CD8-positive, alpha-beta memory T cell (primary cell): Measurements from ENCODE around the gene DST. TPM values are rescaled to one million over a fixed set of nuclear protein-coding genes. Genes with fewer than 3 reads are reported as not detected.
"Not testable (repeated sequence)": the region's sequence is repeated elsewhere in the genome, so short reads cannot be mapped to it uniquely, and the experiment has no call there.

Source experiments
- CTCF ChIA-PET: fragments of 350-600 bp; sonication (Branson Sonifier 250); formaldehyde crosslinking; loops from one replicate; lab custom pipeline; 2021; ENCODE audit warnings: antibody characterized with exemption; lab: Charles Lee
- POLR2A ChIA-PET: fragments of 350-600 bp; sonication (Branson Sonifier 250); formaldehyde crosslinking; loops from one replicate; lab custom pipeline; 2021; ENCODE audit warnings: antibody characterized with exemption; lab: Charles Lee
- DNase-seq, 5 donors: peaks; one replicate each; pipeline versions ENCODE4 v3.0.0 to v3.0.0-alpha.2; 2020 to 2022; ENCODE audit warnings: mixed read lengths in 1 of 5
- H3K27ac ChIP-seq: one replicate; pipeline ENCODE4 v1.7.0; 2013; ENCODE audit warnings: low read depth, mild to moderate bottlenecking, low read length, moderate library complexity
- H3K27me3 ChIP-seq: 2 replicates; pipeline ENCODE4 v1.7.0; 2013; ENCODE audit warnings: low read length, mild to moderate bottlenecking; ENCODE audit not compliant: insufficient read depth, poor library complexity, severe bottlenecking
- H3K36me3 ChIP-seq: 2 replicates; pipeline ENCODE4 v1.7.0; 2013; ENCODE audit warnings: mild to moderate bottlenecking, low read length, moderate library complexity; ENCODE audit not compliant: insufficient read depth
- H3K4me1 ChIP-seq: 2 replicates; pipeline ENCODE4 v1.7.0; 2013; ENCODE audit warnings: mild to moderate bottlenecking, low read length, moderate library complexity; ENCODE audit not compliant: insufficient read depth
- H3K4me3 ChIP-seq: 2 replicates; pipeline ENCODE4 v1.7.0; 2013; ENCODE audit warnings: mild to moderate bottlenecking, low read length
- H3K9me3 ChIP-seq: 2 replicates; pipeline ENCODE4 v1.7.0; 2013; ENCODE audit warnings: mild to moderate bottlenecking, low read length
- H3K27ac Mint-ChIP-seq, 8 donors: one replicate each; pipeline ENCODE4 v1.8.0; 2020 to 2021; ENCODE audit warnings: mixed read lengths in 8 of 8, mild to moderate bottlenecking in 6 of 8, inconsistent platforms in 3 of 8, moderate library complexity in 3 of 8
- H3K27me3 Mint-ChIP-seq, 2 donors: one replicate each; pipeline ENCODE4 v1.8.0; 2020 to 2021; ENCODE audit warnings: mixed read lengths in 2 of 2, mild to moderate bottlenecking in 1 of 2, moderate library complexity in 1 of 2
- H3K36me3 Mint-ChIP-seq, 3 donors: one replicate each; pipeline ENCODE4 v1.8.0; 2020 to 2021; ENCODE audit warnings: mixed read lengths in 3 of 3, inconsistent platforms in 1 of 3, mild to moderate bottlenecking in 1 of 3
- H3K4me1 Mint-ChIP-seq, 3 donors: one replicate each; pipeline ENCODE4 v1.8.0; 2020 to 2021; ENCODE audit warnings: mixed read lengths in 3 of 3, inconsistent platforms in 1 of 3, mild to moderate bottlenecking in 1 of 3
- H3K4me3 Mint-ChIP-seq, 7 donors: one replicate each; pipeline ENCODE4 v1.8.0; 2020 to 2021; ENCODE audit warnings: mixed read lengths in 7 of 7, mild to moderate bottlenecking in 6 of 7, moderate library complexity in 4 of 7, inconsistent platforms in 2 of 7
- H3K9me3 Mint-ChIP-seq, 5 donors: one replicate each; pipeline ENCODE4 v1.8.0; 2020 to 2022; ENCODE audit warnings: mixed read lengths in 5 of 5, mild to moderate bottlenecking in 3 of 5, moderate library complexity in 2 of 5, inconsistent platforms in 1 of 5
- polyA plus RNA-seq: library from polyadenylated mRNA; unstranded; fragments of 300-500 nt; fragmentation: Illumina TruSeq; gene quantifications from one replicate; pipeline ENCODE4 v1.2.3, GENCODE V29; 2021
- total RNA-seq, 2 experiments: library from RNA; stranded (reverse); gene quantifications; one replicate each; pipeline ENCODE4 v1.2.3, GENCODE V29; 2021

DST gene
- total and polyA plus RNA-seq, 3 experiments from 2014 or later: 0.95 to 1.9 (median 1.7) TPM

DNA sequence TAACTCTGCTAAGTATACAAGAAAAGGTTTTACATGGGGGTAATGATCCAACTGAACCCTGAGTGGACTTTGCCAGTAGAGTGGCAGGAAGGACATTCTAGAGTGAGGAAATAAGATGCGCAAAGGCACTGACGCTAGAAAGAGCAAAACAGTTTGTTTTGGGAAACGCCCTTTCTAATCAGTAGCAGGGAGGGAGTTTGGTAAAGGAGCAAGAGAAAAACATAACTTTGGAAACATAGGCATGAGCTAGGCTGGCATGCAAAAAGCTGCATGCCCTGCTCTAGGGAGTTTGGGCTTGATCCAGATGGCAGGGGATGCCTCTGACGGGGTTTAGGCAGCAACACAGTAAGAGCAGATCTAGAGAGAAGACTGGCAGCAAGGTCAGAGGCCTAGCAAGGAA lies 135.2 kb downstream of the DST start:
- ChIA-PET POLR2A (no interaction called here), CTCF (no interaction called here)

DNA sequence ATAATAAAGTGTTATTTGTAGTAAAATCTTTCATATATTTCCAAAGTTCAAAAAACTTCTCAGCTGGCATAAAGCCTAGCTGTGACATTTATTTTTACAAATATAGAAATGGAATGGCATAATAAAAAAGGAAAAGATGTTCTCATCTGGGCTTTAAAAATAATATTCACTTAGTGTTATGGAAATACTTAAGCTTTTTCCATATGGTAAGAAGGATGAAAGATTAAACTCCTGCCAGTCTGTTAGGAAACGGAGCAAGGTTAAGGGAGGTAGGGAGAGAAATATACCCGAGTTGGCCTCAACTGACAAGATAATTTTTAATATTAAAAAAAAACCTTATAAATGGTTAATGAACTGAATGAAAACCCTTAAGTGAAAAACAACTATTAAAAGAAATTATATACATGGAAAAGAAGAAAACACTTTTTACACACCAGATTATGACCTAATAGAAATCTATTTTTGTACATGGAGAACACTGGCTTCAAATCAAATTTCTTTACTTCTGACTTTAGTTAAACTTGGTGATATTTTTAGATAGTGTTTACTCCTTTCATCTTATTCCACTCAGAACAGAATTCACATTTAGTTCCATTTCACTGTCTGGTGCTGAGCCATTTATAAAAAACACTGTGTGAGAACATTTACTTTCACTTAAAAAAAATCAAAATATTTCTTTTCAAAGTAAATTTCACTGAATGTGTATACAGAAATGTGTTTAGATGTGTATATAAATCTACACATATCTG lies 137.0 kb downstream of the DST start:
- Mint-ChIP-seq H3K4me3 (no peak overlapping the region), H3K27ac (no peak overlapping the region), H3K9me3 (peaks cover 0 to 1% (median 0%) of the 10 kb centered on the region in 5 donors), H3K4me1 (no peaks in the 10 kb centered on the region), H3K36me3 (no peaks in the 10 kb centered on the region), H3K27me3 (peaks cover 0 to 2% of the 10 kb centered on the region in 2 donors)
- Histone ChIP-seq H3K4me3 (no peak overlapping the region), H3K27ac (no peak overlapping the region), H3K36me3 (no peaks in the 10 kb centered on the region), H3K4me1 (no peaks in the 10 kb centered on the region), H3K27me3 (no peaks in the 10 kb centered on the region), H3K9me3 (no peaks in the 10 kb centered on the region)
- POLR2A ChIA-PET: no interaction called here
- CTCF ChIA-PET: no interaction called here
- DNase-seq: no peak

More for the DNA sequence above, 135.2 kb downstream of the DST start:
- Histone ChIP-seq H3K27me3 (no peaks in the 10 kb centered on the region), H3K27ac (no peak overlapping the region), H3K4me1 (no peaks in the 10 kb centered on the region), H3K9me3 (no peaks in the 10 kb centered on the region), H3K36me3 (no peaks in the 10 kb centered on the region), H3K4me3 (no peak overlapping the region)
- DNase-seq: no peak
- peaks cover 0 to 2% of the 10 kb centered on the region in 2 donors for H3K27me3 Mint-ChIP-seq
- peaks cover 0 to 1% (median 0%) of the 10 kb centered on the region in 5 donors for H3K9me3 Mint-ChIP-seq
- H3K36me3 Mint-ChIP-seq: no peaks in the 10 kb centered on the region
- no peaks in the 10 kb centered on the region for H3K4me1 Mint-ChIP-seq
- no peak overlapping the region for H3K4me3 Mint-ChIP-seq
- H3K27ac Mint-ChIP-seq: no peak overlapping the region

DNA sequence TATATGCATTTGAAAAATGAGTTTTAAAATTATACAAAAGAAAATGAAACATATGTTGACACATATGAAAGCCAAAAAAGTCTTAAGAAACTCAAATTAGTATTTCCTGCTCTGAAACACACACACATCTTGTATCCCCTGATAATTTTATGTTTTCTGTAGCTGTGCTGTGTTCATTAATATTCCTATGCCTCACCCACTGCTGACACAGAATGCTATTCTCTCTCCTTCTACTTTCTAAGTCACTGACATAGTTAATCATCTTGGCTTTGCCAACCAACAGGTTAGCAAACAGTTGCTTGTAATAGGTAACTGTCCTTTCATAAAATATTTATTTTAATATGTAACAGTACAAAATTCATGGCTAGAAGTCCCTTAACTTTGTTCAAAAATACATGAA lies 140.7 kb downstream of the DST start:
- H3K4me3 Mint-ChIP-seq: no peak overlapping the region
- DNase-seq: no peak
- H3K9me3 ChIP-seq: no peaks in the 10 kb centered on the region
- ChIA-PET POLR2A (no interaction called here), CTCF (no interaction called here)
- no peak overlapping the region for H3K4me3 ChIP-seq
- no peak overlapping the region for H3K27ac Mint-ChIP-seq
- H3K4me1 Mint-ChIP-seq: no peaks in the 10 kb centered on the region
- no peaks in the 10 kb centered on the region for H3K4me1 ChIP-seq
- H3K27ac ChIP-seq: no peak overlapping the region
- peaks cover 0 to 8% (median 2%) of the 10 kb centered on the region in 5 donors for H3K9me3 Mint-ChIP-seq
- peaks cover 0 to 2% of the 10 kb centered on the region in 2 donors for H3K27me3 Mint-ChIP-seq
- no peaks in the 10 kb centered on the region for H3K27me3 ChIP-seq
- no peaks in the 10 kb centered on the region for H3K36me3 ChIP-seq
- no peaks in the 10 kb centered on the region for H3K36me3 Mint-ChIP-seq

DNA sequence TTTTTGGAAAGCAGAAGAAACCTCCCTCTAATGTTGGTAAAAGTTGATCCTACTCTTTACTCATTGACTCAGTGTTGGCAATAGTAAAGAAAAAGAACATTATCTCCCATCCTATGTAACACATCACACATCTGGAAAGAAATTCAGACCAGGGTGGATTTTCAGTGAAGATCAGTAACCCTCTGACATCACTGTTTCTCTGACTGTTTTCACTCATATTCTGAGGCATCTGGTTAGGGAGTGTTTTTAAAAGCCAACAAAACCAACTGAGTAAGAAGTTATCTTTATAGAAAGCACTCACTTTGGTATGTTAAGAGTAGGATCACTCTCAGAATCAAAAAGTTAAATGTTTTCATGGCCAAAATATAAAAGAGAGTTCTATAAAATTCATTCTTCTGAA lies 143.6 kb downstream of the DST start:
- peaks cover 0 to 8% (median 2%) of the 10 kb centered on the region in 5 donors for H3K9me3 Mint-ChIP-seq
- no peaks in the 10 kb centered on the region for H3K9me3 ChIP-seq
- ChIA-PET POLR2A (no interaction called here), CTCF (no interaction called here)
- H3K27me3 ChIP-seq: no peaks in the 10 kb centered on the region
- no peaks in the 10 kb centered on the region for H3K4me1 ChIP-seq
- no peaks in the 10 kb centered on the region for H3K36me3 Mint-ChIP-seq
- H3K4me3 ChIP-seq: no peak overlapping the region
- no peaks in the 10 kb centered on the region for H3K36me3 ChIP-seq
- H3K27ac ChIP-seq: no peak overlapping the region
- no peak overlapping the region for H3K27ac Mint-ChIP-seq
- H3K4me1 Mint-ChIP-seq: no peaks in the 10 kb centered on the region
- H3K4me3 Mint-ChIP-seq: no peak overlapping the region
- DNase-seq: no peak
- peaks cover 0 to 2% of the 10 kb centered on the region in 2 donors for H3K27me3 Mint-ChIP-seq

DNA sequence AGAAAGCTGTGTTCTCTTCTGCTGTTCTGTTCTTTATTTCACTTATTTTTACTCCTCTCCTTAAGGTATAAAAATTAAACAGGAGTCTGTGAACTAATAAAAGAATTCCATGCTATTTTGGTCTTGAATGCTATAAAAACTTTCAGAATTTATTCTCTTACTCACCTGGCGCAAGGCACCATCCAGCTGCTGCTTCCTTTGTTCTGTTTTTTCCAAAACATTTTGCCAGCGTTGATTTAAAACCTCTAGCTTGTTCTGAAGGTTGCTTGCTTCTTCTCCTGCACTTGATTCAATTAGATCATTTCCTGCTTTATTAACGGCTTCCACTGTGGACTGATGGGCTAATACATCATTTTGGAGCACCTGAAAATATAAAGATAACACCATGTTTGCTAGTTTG lies 145.0 kb downstream of the DST start:
- Mint-ChIP-seq H3K4me1 (no peaks in the 10 kb centered on the region), H3K9me3 (peaks cover 0 to 8% (median 2%) of the 10 kb centered on the region in 5 donors), H3K36me3 (no peaks in the 10 kb centered on the region), H3K27me3 (no peaks in the 10 kb centered on the region), H3K27ac (no peak overlapping the region), H3K4me3 (no peak overlapping the region)
- CTCF ChIA-PET: no interaction called here
- no peak overlapping the region for H3K27ac ChIP-seq
- no peak overlapping the region for H3K4me3 ChIP-seq
- no peaks in the 10 kb centered on the region for H3K4me1 ChIP-seq
- POLR2A ChIA-PET: no interaction called here
- DNase-seq: no peak
- no peaks in the 10 kb centered on the region for H3K36me3 ChIP-seq
- no peaks in the 10 kb centered on the region for H3K9me3 ChIP-seq
- no peaks in the 10 kb centered on the region for H3K27me3 ChIP-seq

DNA sequence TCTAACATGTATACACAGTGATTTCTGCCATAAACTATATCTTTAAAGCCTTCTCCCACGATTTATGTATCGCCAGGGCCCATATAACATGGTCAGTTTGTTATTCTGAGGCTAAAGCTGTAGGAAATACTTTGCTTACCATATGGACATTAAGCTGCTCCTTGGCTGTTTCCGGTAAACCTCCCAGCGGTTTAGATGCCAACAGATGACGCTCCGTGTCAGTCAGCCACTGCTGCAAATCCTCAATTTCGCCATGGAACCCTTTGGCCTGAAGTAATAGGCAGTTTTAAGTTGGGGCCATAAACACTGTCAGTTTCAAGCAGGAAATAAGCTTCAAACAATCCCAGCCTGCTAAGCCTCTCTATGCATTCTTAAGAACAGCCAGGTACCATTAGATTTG lies 145.4 kb downstream of the DST start:
- H3K9me3 ChIP-seq: no peaks in the 10 kb centered on the region
- no peaks in the 10 kb centered on the region for H3K27me3 Mint-ChIP-seq
- H3K27ac ChIP-seq: no peak overlapping the region

DNA sequence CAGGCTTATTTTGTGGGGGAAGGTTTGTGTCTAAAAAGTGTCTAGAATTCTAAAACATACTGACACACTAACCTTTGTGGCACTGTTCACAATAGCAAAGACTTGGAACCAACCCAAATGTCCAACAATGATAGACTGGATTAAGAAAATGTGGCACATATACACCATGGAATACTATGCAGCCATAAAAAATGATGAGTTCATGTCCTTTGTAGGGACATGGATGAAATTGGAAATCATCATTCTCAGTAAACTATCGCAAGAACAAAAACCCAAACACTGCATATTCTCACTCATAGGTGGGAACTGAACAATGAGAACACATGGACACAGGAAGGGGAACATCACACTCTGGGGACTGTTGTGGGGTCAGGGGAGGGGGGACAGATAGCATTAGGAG lies 146.0 kb downstream of the DST start:
- H3K4me3 ChIP-seq, H3K27ac Mint-ChIP-seq, H3K9me3 Mint-ChIP-seq, H3K27ac ChIP-seq, POLR2A ChIA-PET, H3K36me3 ChIP-seq, H3K36me3 Mint-ChIP-seq, H3K9me3 ChIP-seq, H3K4me1 Mint-ChIP-seq, H3K4me1 ChIP-seq, H3K27me3 ChIP-seq, CTCF ChIA-PET, H3K4me3 Mint-ChIP-seq, DNase-seq, H3K27me3 Mint-ChIP-seq: not testable (repeated sequence)

More for the DNA sequence above, 145.4 kb downstream of the DST start:
- Mint-ChIP-seq H3K4me1 (no peaks in the 10 kb centered on the region), H3K27ac (no peak overlapping the region), H3K9me3 (peaks cover 0 to 8% (median 2%) of the 10 kb centered on the region in 5 donors), H3K4me3 (no peak overlapping the region), H3K36me3 (no peaks in the 10 kb centered on the region)
- CTCF ChIA-PET: no interaction called here
- POLR2A ChIA-PET: no interaction called here
- H3K4me3 ChIP-seq: no peak overlapping the region
- no peaks in the 10 kb centered on the region for H3K36me3 ChIP-seq
- H3K4me1 ChIP-seq: no peaks in the 10 kb centered on the region
- no peak for DNase-seq
- H3K27me3 ChIP-seq: no peaks in the 10 kb centered on the region

DNA sequence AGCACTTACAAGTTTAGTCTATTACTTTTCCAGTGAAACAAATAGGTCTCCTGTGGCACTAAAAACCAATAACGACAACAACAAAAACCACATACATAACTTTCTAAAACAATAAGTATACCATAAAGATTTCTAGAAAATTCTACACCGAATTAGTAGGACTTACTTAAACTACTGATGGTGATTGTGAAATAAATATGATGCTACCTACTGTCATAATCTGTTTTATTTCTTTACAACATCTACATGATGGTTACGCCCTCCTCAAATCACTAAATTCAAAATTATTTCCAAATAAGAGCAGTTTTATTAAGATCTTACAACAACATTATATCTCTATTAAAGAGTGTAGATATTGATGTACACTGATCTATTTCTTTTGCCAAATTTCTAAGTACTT lies 147.0 kb downstream of the DST start:
- Histone ChIP-seq H3K4me1 (no peaks in the 10 kb centered on the region), H3K27ac (no peak overlapping the region), H3K9me3 (no peaks in the 10 kb centered on the region), H3K4me3 (no peak overlapping the region), H3K36me3 (no peaks in the 10 kb centered on the region), H3K27me3 (no peaks in the 10 kb centered on the region)
- POLR2A ChIA-PET: no interaction called here
- Mint-ChIP-seq H3K4me1 (no peaks in the 10 kb centered on the region), H3K9me3 (peaks cover 0 to 8% (median 2%) of the 10 kb centered on the region in 5 donors), H3K36me3 (no peaks in the 10 kb centered on the region), H3K27ac (no peak overlapping the region), H3K4me3 (no peak overlapping the region), H3K27me3 (no peaks in the 10 kb centered on the region)
- DNase-seq: no peak
- CTCF ChIA-PET: no interaction called here
